ENCODE measurements around the gene APOBEC3A. TPM values are rescaled to one million over a fixed set of nuclear protein-coding genes. Genes with fewer than 3 reads are reported as not detected.
"Not testable (repeated sequence)": the region's sequence is repeated elsewhere in the genome, so short reads cannot be mapped to it uniquely, and the experiment has no call there.

Gene APOBEC3A
- total and polyA plus RNA-seq, 2 donors (not counting 1 experiment from before 2014, with no cell fraction given) = 2.8 TPM; not detected in 1

GRCh38 chr22:38984224-38984623, 26.8 kb downstream of the APOBEC3A start:
- POLR2A ChIA-PET = interaction anchor here (0.7 to 1.9 kb wide), 2 partner anchors 83 to 149 kb away, joined by 3 to 6 read pairs; no protein-coding TSS in a partner anchor
- Mint-ChIP-seq H3K27ac (peak overlapping the region; percentile 72), H3K27me3 (no peaks in the 10 kb centered on the region), H3K9me3 (ENCODE audit: insufficient read depth) (peaks cover 3% of the 10 kb centered on the region), H3K4me3 (peak overlapping the region; percentile 42), H3K4me1 (peaks cover 54% of the 10 kb centered on the region)
- H3K27me3 ChIP-seq (replicated peaks in 1 of 4; ENCODE audit: control extremely low read depth in 1 of 4, control insufficient read depth in 3 of 4, insufficient read depth in 4 of 4, low read length in 3 of 4) = no peaks in the 10 kb centered on the region
- H4K20me1 ChIP-seq (ENCODE audit: control insufficient read depth, insufficient read depth, low read length, poor library complexity, severe bottlenecking) = no peaks in the 10 kb centered on the region
- peaks cover 2 to 23% (median 3%) of the 10 kb centered on the region in 3 donors for H3K9me3 ChIP-seq (ENCODE audit: control extremely low read depth in 1 of 3, control insufficient read depth in 2 of 3, insufficient read depth in 1 of 3, low read length in 2 of 3)
- peaks cover 11 to 45% of the 10 kb centered on the region in 2 donors for H3K4me1 ChIP-seq (ENCODE audit: control insufficient read depth in 2 of 2, insufficient read depth in 2 of 2, low read length in 2 of 2)
- intact Hi-C loops (cut with micrococcal nuclease) = loop anchor here (5.0 kb wide), 1 partner anchor 112 kb away; the partner anchor contains the start of gene CBX6
- H3K36me3 ChIP-seq (replicated peaks in 1 of 2; ENCODE audit: control extremely low read depth in 1 of 2, control insufficient read depth in 1 of 2, extremely low read depth in 1 of 2, insufficient read depth in 2 of 2, low read length in 1 of 2) = no peaks in the 10 kb centered on the region
- H3K4me2 ChIP-seq (replicated peaks; ENCODE audit: low read depth, low read length, poor library complexity, severe bottlenecking) = no peak overlapping the region
- DNase-seq (no peak), ATAC-seq (ENCODE audit: low read depth) (no peak)
- CTCF ChIA-PET = interaction anchor here (0.7 to 7.1 kb wide), 6 partner anchors 19 to 1052 kb away, joined by 3 to 65 read pairs (median 4); no protein-coding TSS in a partner anchor
- WGBS (ENCODE audit: insufficient coverage) = 100% methylated on average over 1 of the region's 2 CpGs
- no peaks in the 10 kb centered on the region for H3K79me2 ChIP-seq (ENCODE audit: control insufficient read depth, insufficient read depth, low read length)
- H3K4me3 ChIP-seq (ENCODE audit: control extremely low read depth in 1 of 5, extremely low read depth in 1 of 5, insufficient read depth in 1 of 5, low read depth in 2 of 5, low read length in 4 of 5) = no peak overlapping the region
- peak overlapping the region; percentile 67 to 73 for H3K27ac ChIP-seq (ENCODE audit: low read length in 2 of 2)
- no peak overlapping the region for H3K9ac ChIP-seq (ENCODE audit: low read length)
- no peak overlapping the region for H2AFZ ChIP-seq (ENCODE audit: insufficient read depth, low read depth, low read length, poor library complexity, severe bottlenecking)
- TF ChIP-seq CTCF (IDR thresholded peaks at IDR 0.05) (no peak), EZH2 (IDR thresholded peaks at IDR 0.05; ENCODE audit: borderline replicate concordance, insufficient read depth, low read depth, low read length, poor library complexity, severe bottlenecking) (no peak)

GRCh38 chr22:38984784-38985757, 27.7 kb downstream of the APOBEC3A start:
- CTCF ChIA-PET = interaction anchor here (0.7 to 7.1 kb wide), 5 partner anchors 18 to 1051 kb away, joined by 3 to 65 read pairs (median 5); no protein-coding TSS in a partner anchor
- not testable (repeated sequence) for H2AFZ ChIP-seq (ENCODE audit: insufficient read depth, low read depth, low read length, poor library complexity, severe bottlenecking); H3K9me3 Mint-ChIP-seq (ENCODE audit: insufficient read depth); H3K4me3 ChIP-seq (ENCODE audit: control extremely low read depth in 1 of 5, extremely low read depth in 1 of 5, insufficient read depth in 1 of 5, low read depth in 2 of 5, low read length in 4 of 5); H3K79me2 ChIP-seq (ENCODE audit: control insufficient read depth, insufficient read depth, low read length); H3K36me3 ChIP-seq (replicated peaks in 1 of 2; ENCODE audit: control extremely low read depth in 1 of 2, control insufficient read depth in 1 of 2, extremely low read depth in 1 of 2, insufficient read depth in 2 of 2, low read length in 1 of 2); H3K27me3 Mint-ChIP-seq; H3K9ac ChIP-seq (ENCODE audit: low read length); H3K27me3 ChIP-seq (replicated peaks in 1 of 4; ENCODE audit: control extremely low read depth in 1 of 4, control insufficient read depth in 3 of 4, insufficient read depth in 4 of 4, low read length in 3 of 4); H4K20me1 ChIP-seq (ENCODE audit: control insufficient read depth, insufficient read depth, low read length, poor library complexity, severe bottlenecking)
- Mint-ChIP-seq H3K27ac (peak overlapping the region; percentile 94), H3K4me3 (peak overlapping the region; percentile 73), H3K4me1 (peaks cover 58% of the 10 kb centered on the region)
- intact Hi-C loops (cut with micrococcal nuclease) = loop anchor here (5.0 kb wide), 1 partner anchor 113 kb away; the partner anchor contains the start of gene CBX6
- 71% methylated on average over 7 of the region's 9 CpGs for WGBS (ENCODE audit: insufficient coverage)
- peak overlapping the region; percentile 26 for H3K4me2 ChIP-seq (replicated peaks; ENCODE audit: low read depth, low read length, poor library complexity, severe bottlenecking)
- H3K9me3 ChIP-seq (ENCODE audit: control extremely low read depth in 1 of 3, control insufficient read depth in 2 of 3, insufficient read depth in 1 of 3, low read length in 2 of 3) = peaks cover 2 to 23% (median 3%) of the 10 kb centered on the region in 3 donors
- POLR2A ChIA-PET = interaction anchor here (0.5 to 1.9 kb wide), 7 partner anchors 9 to 148 kb away, joined by 3 to 12 read pairs (median 3); no protein-coding TSS in a partner anchor
- peak overlapping the region; percentile 67 to 73 for H3K27ac ChIP-seq (ENCODE audit: low read length in 2 of 2)
- peaks cover 11 to 52% of the 10 kb centered on the region in 2 donors for H3K4me1 ChIP-seq (ENCODE audit: control insufficient read depth in 2 of 2, insufficient read depth in 2 of 2, low read length in 2 of 2)
- DNase-seq (peak; percentile 84), ATAC-seq (ENCODE audit: low read depth) (peak; percentile 65)

All from B cell (primary cell).